Thyroid gland (tissue), 4 donors: ENCODE measurements around the gene AK9. TPM values are rescaled to one million over a fixed set of nuclear protein-coding genes. Genes with fewer than 3 reads are reported as not detected.

Source experiments
- DNase-seq, 2 donors: peaks; one replicate each; pipeline ENCODE4 v3.0.0-alpha.2; 2019
- H3K27ac ChIP-seq, 3 donors: fragments of 200-600 bp; sonication (generic); 1 replicate in 2 of 3; 2 replicates in 1 of 3; pipeline ENCODE4 v1.5.1; 2016 to 2019; ENCODE audit warnings: mild to moderate bottlenecking in 1 of 3, moderate library complexity in 1 of 3
- H3K27me3 ChIP-seq: fragments of 200-600 bp; sonication (generic); one replicate; pipeline ENCODE4 v1.5.1; 2019
- H3K36me3 ChIP-seq, 2 donors: fragments of 200-600 bp; sonication (generic); one replicate each; pipeline ENCODE4 v1.5.1; 2016 to 2019
- H3K4me1 ChIP-seq, 2 donors: fragments of 200-600 bp; sonication (generic); one replicate each; pipeline ENCODE4 v1.5.1; 2017 to 2019
- H3K4me3 ChIP-seq, 3 donors: fragments of 200-600 bp; sonication (generic); replicated peaks in 1 of 3; 1 replicate in 2 of 3; 2 replicates in 1 of 3; pipeline ENCODE4 v1.5.1; 2016; ENCODE audit warnings: mild to moderate bottlenecking in 1 of 3
- H3K9me3 ChIP-seq: fragments of 200-600 bp; sonication (generic); one replicate; pipeline ENCODE4 v1.5.1; 2017
- POLR2A ChIP-seq, 2 donors: fragments of 450-650 bp; IDR thresholded peaks; one replicate each; pipeline ENCODE4 v1.6.1; 2017; ENCODE audit warnings: antibody characterized with exemption in 2 of 2, mild to moderate bottlenecking in 2 of 2, moderate library complexity in 1 of 2
- WGBS, 2 donors: methylation state at CpG; one replicate each; pipeline ENCODE4 v1.1.5; 2017; 5-methylcytosine and 5-hydroxymethylcytosine counted together
- intact Hi-C: fragments of 100-400 bp; cut with DNase I; formaldehyde crosslinking; loops from one replicate; pipeline ENCODE4 v1.15.1; 2023
- total RNA-seq, 4 donors: library from RNA; depleted of rRNA; stranded (reverse); fragments of >200 nt; gene quantifications; one replicate each; pipeline ENCODE4 v1.2.3, GENCODE V29; 2016
- TF ChIP-seq, protein P1 (sequence below), 6 experiments: fragments of 200-600 bp in 3 of 6; fragments of 450-650 bp in 3 of 6; sonication (generic) in 3 of 6; IDR thresholded peaks; one replicate each; pipeline ENCODE4 v1.5.1; 2016 to 2019; ENCODE audit warnings: antibody characterized with exemption in 6 of 6, mild to moderate bottlenecking in 2 of 6, inconsistent platforms in 1 of 6, moderate library complexity in 1 of 6

Gene AK9
- total RNA-seq, 4 donors from 2014 or later: 12.5 to 42.6 (median 15.3) TPM

DNA sequence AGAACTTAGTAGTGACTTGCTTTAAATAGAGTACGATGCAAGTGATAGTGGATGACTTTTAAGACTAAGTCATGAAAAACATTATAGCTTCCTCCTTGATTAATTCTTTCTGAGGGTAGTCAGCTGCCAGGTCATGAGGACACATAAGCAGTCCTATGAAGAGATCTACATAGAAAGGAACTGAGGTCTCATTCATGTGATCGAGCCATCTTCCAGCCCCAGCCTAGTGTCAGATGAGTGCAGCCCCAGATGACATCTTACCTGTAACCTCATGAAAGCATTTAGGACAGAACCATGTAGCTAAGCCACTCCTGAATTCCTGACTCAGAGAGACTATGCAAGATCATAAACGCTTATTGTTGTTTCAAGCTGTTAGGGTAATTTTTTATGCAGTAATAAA, 67.7 kb downstream of the AK9 start:
- Histone ChIP-seq H3K27me3 (no peaks in the 10 kb centered on the region), H3K9me3 (no peaks in the 10 kb centered on the region), H3K4me3 (no peak overlapping the region), H3K36me3 (no peaks in the 10 kb centered on the region), H3K4me1 (no peaks in the 10 kb centered on the region), H3K27ac (no peak overlapping the region)
- intact Hi-C loops: no loop called here
- TF ChIP-seq, protein P1, sequence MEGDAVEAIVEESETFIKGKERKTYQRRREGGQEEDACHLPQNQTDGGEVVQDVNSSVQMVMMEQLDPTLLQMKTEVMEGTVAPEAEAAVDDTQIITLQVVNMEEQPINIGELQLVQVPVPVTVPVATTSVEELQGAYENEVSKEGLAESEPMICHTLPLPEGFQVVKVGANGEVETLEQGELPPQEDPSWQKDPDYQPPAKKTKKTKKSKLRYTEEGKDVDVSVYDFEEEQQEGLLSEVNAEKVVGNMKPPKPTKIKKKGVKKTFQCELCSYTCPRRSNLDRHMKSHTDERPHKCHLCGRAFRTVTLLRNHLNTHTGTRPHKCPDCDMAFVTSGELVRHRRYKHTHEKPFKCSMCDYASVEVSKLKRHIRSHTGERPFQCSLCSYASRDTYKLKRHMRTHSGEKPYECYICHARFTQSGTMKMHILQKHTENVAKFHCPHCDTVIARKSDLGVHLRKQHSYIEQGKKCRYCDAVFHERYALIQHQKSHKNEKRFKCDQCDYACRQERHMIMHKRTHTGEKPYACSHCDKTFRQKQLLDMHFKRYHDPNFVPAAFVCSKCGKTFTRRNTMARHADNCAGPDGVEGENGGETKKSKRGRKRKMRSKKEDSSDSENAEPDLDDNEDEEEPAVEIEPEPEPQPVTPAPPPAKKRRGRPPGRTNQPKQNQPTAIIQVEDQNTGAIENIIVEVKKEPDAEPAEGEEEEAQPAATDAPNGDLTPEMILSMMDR (IDR thresholded peaks at IDR 0.05): no peak
- no peak for TF ChIP-seq POLR2A (IDR thresholded peaks at IDR 0.05)
- WGBS, 2 donors: 69 to 78% methylated on average over 3 of the region's 3 CpGs
- DNase-seq: no peak

DNA sequence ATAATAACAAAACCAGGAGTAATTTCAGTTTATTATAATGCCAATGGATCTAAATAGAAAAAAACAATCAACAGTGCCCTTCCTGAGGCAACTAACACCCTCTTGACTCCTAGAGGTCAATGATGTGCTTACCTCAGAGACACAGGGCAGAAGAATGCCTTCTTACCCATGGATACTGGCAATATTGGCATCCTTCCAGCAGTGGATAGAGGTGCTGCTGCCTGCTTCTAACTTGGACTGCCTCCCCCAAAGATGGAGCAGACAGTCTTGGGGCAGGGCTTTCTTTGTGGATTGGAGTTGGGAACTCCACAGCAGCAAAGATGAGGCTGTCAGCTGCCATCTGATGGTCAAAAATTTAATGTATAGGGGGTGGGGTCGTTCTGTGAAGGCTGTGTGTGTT, 78.7 kb downstream of the AK9 start:
- TF ChIP-seq, protein P1 (IDR thresholded peaks at IDR 0.05): no peak
- no peak overlapping the region for H3K27ac ChIP-seq
- H3K27me3 ChIP-seq: no peaks in the 10 kb centered on the region
- intact Hi-C loops: no loop called here
- DNase-seq: no peak
- H3K4me1 ChIP-seq: no peaks in the 10 kb centered on the region
- no peaks in the 10 kb centered on the region for H3K9me3 ChIP-seq
- H3K36me3 ChIP-seq: no peaks in the 10 kb centered on the region
- WGBS, 2 donors: 65 to 76% methylated on average over 1 of the region's 1 CpG
- no peak overlapping the region for H3K4me3 ChIP-seq

DNA sequence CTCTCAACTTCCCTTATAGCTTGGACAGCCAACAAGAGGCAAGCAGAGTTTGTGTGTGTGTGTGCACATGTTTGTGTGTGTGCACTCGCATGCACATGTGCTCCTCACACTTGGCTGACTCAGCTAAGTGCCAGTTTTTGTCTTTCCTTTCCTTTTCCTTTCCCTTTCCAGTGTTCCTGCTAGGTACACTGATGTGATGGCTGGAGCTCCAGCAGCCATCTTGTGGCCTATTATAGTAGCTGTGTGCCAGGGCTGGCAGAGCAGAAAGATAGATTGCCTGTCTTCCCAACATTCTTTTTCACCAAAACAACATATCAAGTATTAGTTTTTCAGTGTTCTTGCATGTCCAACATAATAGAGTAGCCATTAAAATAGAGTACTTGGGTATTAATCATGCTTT, 79.5 kb downstream of the AK9 start:
- Histone ChIP-seq H3K4me1 (no peaks in the 10 kb centered on the region), H3K4me3 (no peak overlapping the region), H3K9me3 (no peaks in the 10 kb centered on the region), H3K27me3 (no peaks in the 10 kb centered on the region), H3K27ac (no peak overlapping the region), H3K36me3 (no peaks in the 10 kb centered on the region)
- intact Hi-C loops: no loop called here
- no peak for TF ChIP-seq POLR2A (IDR thresholded peaks at IDR 0.05)
- TF ChIP-seq, protein P1 (IDR thresholded peaks at IDR 0.05): no peak
- DNase-seq: no peak
- WGBS, 2 donors: 96 to 100% methylated on average over 1 of the region's 1 CpG

DNA sequence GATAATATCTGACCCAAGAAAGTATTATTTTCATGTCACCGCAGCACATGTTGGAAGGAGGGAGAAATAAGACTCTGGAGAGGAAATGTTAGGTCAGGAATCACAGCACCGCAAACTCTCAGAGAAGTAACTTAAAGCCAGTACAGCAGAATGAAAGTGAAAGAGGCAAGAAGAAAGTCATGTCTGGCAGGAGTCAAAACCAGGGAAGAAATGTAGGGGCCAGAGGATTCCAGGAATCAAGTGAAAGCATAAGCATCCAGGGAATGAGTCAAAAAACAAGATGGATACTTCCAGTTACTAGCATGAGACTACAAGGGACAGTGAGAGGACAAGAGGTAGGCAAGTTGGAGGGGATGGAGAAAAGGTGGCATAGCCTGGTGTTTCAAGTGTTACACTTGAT, 80.4 kb downstream of the AK9 start:
- intact Hi-C loops: no loop called here
- Histone ChIP-seq H3K36me3 (no peaks in the 10 kb centered on the region), H3K4me1 (no peaks in the 10 kb centered on the region), H3K9me3 (no peaks in the 10 kb centered on the region), H3K27ac (no peak overlapping the region), H3K4me3 (no peak overlapping the region), H3K27me3 (no peaks in the 10 kb centered on the region)
- DNase-seq: no peak
- TF ChIP-seq POLR2A (IDR thresholded peaks at IDR 0.05): no peak
- TF ChIP-seq, protein P1 (IDR thresholded peaks at IDR 0.05): no peak
- WGBS, 2 donors: 73 to 77% methylated on average over 2 of the region's 2 CpGs

DNA sequence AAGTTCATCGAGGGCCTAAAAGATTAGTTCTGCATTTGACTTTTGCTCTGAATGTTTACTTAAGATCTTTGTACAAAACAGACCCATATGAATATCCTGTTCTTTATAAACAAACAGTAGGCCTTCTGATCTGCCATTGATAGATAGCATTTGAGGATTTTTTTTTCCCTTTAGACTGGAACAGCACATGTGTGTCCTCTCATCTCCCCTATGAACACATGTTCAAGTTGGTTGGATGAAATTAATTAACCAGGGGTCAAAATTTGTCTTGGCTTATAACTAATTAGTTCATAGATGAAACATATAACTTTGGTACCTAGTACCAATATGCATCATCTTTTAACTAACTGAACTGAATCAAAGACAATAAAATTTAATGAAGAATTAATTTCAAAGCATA, 81.3 kb downstream of the AK9 start:
- intact Hi-C loops: no loop called here
- no peak for DNase-seq
- 71 to 84% methylated on average over 1 of the region's 1 CpG for WGBS, 2 donors
- no peaks in the 10 kb centered on the region for H3K27me3 ChIP-seq
- H3K4me1 ChIP-seq: no peaks in the 10 kb centered on the region
- no peaks in the 10 kb centered on the region for H3K9me3 ChIP-seq
- no peaks in the 10 kb centered on the region for H3K36me3 ChIP-seq
- no peak overlapping the region for H3K27ac ChIP-seq
- TF ChIP-seq, protein P1 (IDR thresholded peaks at IDR 0.05): no peak
- H3K4me3 ChIP-seq: no peak overlapping the region
